A204.1 (cell line): ENCODE data around the gene RBKS.
"Not testable (repeated sequence)": the region's sequence is repeated elsewhere in the genome, so short reads cannot be mapped to it uniquely, and the experiment has no call there.

Experiments used
- FAIRE-seq: peaks from 2 replicates; lab custom pipeline; 2012; peaks lifted over from hg19 to GRCh38; lab: Jason Lieb, UNC

RBKS gene

GRCh38 chr2:27904405-27904665, 14.1 kb upstream of the RBKS start:
- FAIRE-seq: no peak

- FAIRE-seq: no peak
These were observed 13.6 kb upstream of the RBKS start for GRCh38 chr2:27903649-27904404.

- no peak for FAIRE-seq
These were observed 12.8 kb upstream of the RBKS start for GRCh38 chr2:27903018-27903417.

- no peak for FAIRE-seq
These were observed 11.9 kb upstream of the RBKS start for GRCh38 chr2:27902098-27902497.

- FAIRE-seq: no peak
These were observed 11.0 kb upstream of the RBKS start for GRCh38 chr2:27901234-27901633.

GRCh38 chr2:27897717-27898116, 7.5 kb upstream of the RBKS start:
- FAIRE-seq: no peak

GRCh38 chr2:27893006-27893405, 2.8 kb upstream of the RBKS start:
- FAIRE-seq: no peak

- FAIRE-seq: no peak
These were observed 1.5 kb upstream of the RBKS start for GRCh38 chr2:27891673-27892105.

GRCh38 chr2:27890924-27891672, 911 bp upstream of the RBKS start:
- no peak for FAIRE-seq

GRCh38 chr2:27889774-27890145, 427 bp downstream of the RBKS start:
- FAIRE-seq: no peak

- FAIRE-seq: no peak
These were observed 1.4 kb downstream of the RBKS start for GRCh38 chr2:27888790-27889189.

- no peak for FAIRE-seq
These were observed 2.4 kb downstream of the RBKS start for GRCh38 chr2:27887830-27888229.

- no peak for FAIRE-seq
These were observed 3.1 kb downstream of the RBKS start for GRCh38 chr2:27887111-27887510.

GRCh38 chr2:27886322-27886721, 3.9 kb downstream of the RBKS start:
- no peak for FAIRE-seq

- FAIRE-seq: no peak
These were observed 4.5 kb downstream of the RBKS start for GRCh38 chr2:27885661-27886060.

- no peak for FAIRE-seq
These were observed 5.0 kb downstream of the RBKS start for GRCh38 chr2:27885234-27885633.

- no peak for FAIRE-seq
These were observed 5.6 kb downstream of the RBKS start for GRCh38 chr2:27884601-27885000.

- FAIRE-seq: not testable (repeated sequence)
These were observed 7.6 kb downstream of the RBKS start for GRCh38 chr2:27882584-27882922.

GRCh38 chr2:27881815-27882583, 8.2 kb downstream of the RBKS start:
- FAIRE-seq: not testable (repeated sequence)

- FAIRE-seq: no peak
These were observed 11.4 kb downstream of the RBKS start for GRCh38 chr2:27878825-27879224.

- FAIRE-seq: no peak
These were observed 14.9 kb downstream of the RBKS start for GRCh38 chr2:27875089-27875881.

GRCh38 chr2:27873091-27873490, 17.1 kb downstream of the RBKS start:
- no peak for FAIRE-seq

GRCh38 chr2:27871802-27872201, 18.4 kb downstream of the RBKS start:
- no peak for FAIRE-seq
